ENCODE measurements around the gene LINGO3.
A peak's percentile ranks its signal among the peaks of the same experiment; 100 is the strongest.

The LINGO3 gene

DNA sequence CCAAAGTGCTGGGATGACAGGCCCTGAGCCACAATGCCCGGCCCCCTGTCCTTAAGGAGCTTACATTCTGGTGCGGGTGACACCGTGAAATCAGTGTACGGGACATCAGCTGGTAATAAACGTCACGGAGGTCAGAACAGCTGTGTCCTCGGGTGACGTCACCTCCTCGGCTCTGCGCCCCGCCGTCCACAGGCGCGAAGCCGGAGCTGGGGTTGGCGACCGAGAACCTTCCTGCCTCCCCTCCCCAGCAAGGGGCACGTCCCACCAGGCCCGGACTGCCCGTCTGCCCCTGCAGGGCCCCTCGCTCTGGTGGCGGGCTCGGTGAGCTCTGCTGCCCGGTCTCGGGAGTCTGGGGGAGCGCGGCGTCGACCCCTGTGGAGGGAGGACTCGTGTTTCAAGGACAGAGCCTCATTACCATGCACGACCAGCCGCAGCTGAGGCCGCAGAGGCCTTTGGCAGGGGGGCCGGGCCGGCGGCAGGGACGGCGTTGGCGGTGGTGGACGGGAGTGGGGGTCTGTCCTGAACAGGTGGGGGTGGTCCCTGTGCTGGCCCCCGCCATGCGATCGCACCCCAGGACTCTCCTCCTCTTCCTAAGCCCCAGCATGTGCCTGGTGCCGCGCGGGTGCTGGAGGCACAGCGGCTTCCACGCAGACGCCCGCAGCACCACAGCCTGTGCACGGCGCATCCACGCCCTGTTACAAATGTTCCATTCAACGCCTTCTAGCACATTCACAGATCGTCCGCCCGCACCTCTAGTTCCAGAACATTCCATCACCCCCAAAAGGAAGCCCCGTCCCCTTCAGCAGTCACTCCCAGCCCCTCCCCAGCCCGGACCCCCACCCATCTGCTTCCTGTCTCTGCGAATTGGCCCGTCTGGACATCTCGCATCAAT, 5.4 kb downstream of the LINGO3 start:
- DNase-seq: peak; percentile 35
- Histone ChIP-seq H3K36me3 (replicated peaks) (no peaks in the 10 kb centered on the region), H3K4me3 (ENCODE audit: low read depth, low read length) (no peak overlapping the region), H3K27me3 (replicated peaks) (peaks cover 26% of the 10 kb centered on the region), H3K27ac (no peak overlapping the region)
- in situ Hi-C loops (cut with HindIII; ENCODE audit: low pct_ligation_motif_present, low sequenced_read_pairs): no loop called here
- TF ChIP-seq CTCF (IDR thresholded peaks at IDR 0.05; ENCODE audit: low read depth, low read length, missing control alignments): no peak

DNA sequence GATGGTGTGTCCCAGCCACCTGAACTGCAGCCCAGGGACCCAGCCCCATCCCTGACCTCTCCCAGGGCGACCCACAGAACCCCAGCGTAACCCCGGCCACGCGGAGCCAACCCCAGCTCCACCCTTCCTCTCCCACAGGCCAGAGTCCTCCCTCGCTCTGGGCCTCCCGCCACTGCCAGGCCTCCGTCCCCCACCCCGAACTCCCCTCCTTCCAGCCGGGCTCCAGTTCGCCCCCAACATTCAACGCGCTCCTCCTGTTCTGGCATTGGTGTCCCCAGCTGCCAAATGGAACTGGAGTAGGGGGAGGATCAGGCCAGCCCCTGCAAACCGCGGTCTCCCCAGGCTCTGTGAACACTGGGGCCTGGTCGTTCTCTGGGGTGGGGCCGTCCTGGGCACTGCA, 7.4 kb downstream of the LINGO3 start:
- no peaks in the 10 kb centered on the region for H3K36me3 ChIP-seq (replicated peaks)
- no peak for DNase-seq
- no peak for TF ChIP-seq CTCF (IDR thresholded peaks at IDR 0.05; ENCODE audit: low read depth, low read length, missing control alignments)
- no peak overlapping the region for H3K27ac ChIP-seq
- H3K4me3 ChIP-seq (ENCODE audit: low read depth, low read length): no peak overlapping the region
- peaks cover 17% of the 10 kb centered on the region for H3K27me3 ChIP-seq (replicated peaks)
- in situ Hi-C loops (cut with HindIII; ENCODE audit: low pct_ligation_motif_present, low sequenced_read_pairs): no loop called here

DNA sequence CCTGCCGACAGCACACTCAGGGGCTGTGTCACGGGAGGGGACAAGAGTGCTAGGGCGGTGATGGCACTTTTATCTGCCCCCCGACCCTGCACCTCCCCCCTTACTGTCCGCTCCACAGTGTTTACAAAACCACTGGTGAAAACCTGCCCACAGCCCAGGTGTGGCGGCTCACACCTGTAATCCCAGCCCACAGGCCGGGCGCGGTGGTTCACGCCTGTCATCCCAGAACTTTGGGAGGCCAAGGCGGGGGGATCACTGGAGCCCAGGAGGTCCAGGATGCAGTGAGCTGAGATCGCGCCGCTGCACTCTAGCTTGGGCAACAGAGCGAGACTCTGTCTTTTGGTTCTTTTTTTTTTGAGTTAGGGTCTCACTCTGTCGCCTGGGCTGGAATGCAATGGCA, 11.8 kb downstream of the LINGO3 start:
- no peak for TF ChIP-seq CTCF (IDR thresholded peaks at IDR 0.05; ENCODE audit: low read depth, low read length, missing control alignments)
- Histone ChIP-seq H3K36me3 (replicated peaks) (no peaks in the 10 kb centered on the region), H3K4me3 (ENCODE audit: low read depth, low read length) (no peak overlapping the region), H3K27ac (no peak overlapping the region), H3K27me3 (replicated peaks) (peaks cover 17% of the 10 kb centered on the region)
- in situ Hi-C loops (cut with HindIII; ENCODE audit: low pct_ligation_motif_present, low sequenced_read_pairs): no loop called here
- DNase-seq: no peak

DNA sequence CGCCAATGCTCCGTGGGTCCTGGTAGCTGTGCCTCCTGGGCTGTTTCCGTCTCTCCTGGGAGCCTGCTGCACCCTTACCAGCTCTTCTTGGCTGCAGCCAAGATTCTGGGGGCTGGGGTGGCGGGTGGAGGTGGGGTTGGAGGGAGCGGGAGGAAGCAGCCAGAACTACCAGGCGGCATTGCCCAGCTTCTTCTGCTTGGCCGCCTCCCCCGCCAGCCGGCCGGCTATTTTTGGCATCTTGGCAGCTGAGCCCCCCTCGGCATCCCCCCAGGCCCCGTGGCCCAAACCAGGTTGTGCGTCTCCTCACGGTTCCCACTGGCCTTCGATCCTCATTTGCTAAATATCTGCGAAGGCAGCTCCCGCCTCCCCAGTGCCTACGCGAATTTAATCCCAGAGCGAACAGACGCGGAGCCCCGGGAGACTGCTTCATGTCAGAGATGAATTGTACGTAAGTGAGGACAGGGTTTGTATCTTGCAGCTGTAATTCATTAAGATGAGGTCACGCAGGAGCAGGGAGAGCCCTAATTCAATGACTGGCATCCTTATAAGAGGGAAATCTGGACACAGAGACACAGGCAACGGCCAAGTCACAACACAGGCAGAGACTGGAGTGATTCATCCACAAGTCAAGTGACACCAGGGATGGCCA, 13.1 kb downstream of the LINGO3 start:
- in situ Hi-C loops (cut with HindIII; ENCODE audit: low pct_ligation_motif_present, low sequenced_read_pairs): no loop called here
- H3K27ac ChIP-seq: no peak overlapping the region
- H3K4me3 ChIP-seq (ENCODE audit: low read depth, low read length): no peak overlapping the region
- H3K27me3 ChIP-seq (replicated peaks): peaks cover 30% of the 10 kb centered on the region
- TF ChIP-seq CTCF (IDR thresholded peaks at IDR 0.05; ENCODE audit: low read depth, low read length, missing control alignments): no peak
- no peak for DNase-seq
- no peaks in the 10 kb centered on the region for H3K36me3 ChIP-seq (replicated peaks)

- in situ Hi-C loops (cut with HindIII; ENCODE audit: low pct_ligation_motif_present, low sequenced_read_pairs): no loop called here
- H3K27ac ChIP-seq: no peak overlapping the region
Measured at GRCh38 chr19:2291185-2291751, 16.7 kb downstream of the LINGO3 start.

More at GRCh38 chr19:2291185-2291751, 16.7 kb downstream of the LINGO3 start:
- Histone ChIP-seq H3K27me3 (replicated peaks) (peaks cover 46% of the 10 kb centered on the region), H3K36me3 (replicated peaks) (no peaks in the 10 kb centered on the region), H3K4me3 (ENCODE audit: low read depth, low read length) (no peak overlapping the region)
- no peak for DNase-seq
- no peak for TF ChIP-seq CTCF (IDR thresholded peaks at IDR 0.05; ENCODE audit: low read depth, low read length, missing control alignments)
